ENCODE measurements around the gene MRPL38. TPM values are rescaled to one million over a fixed set of nuclear protein-coding genes. Genes with fewer than 3 reads are reported as not detected.
A peak's percentile ranks its signal among the peaks of the same experiment; 100 is the strongest.

Gene MRPL38
- polyA plus RNA-seq, 3 donors, result 27.8 to 44.1 (median 36.0) TPM

- H3K79me2 ChIP-seq (ENCODE audit: insufficient read depth, low read length), result peaks cover 45% of the 10 kb centered on the region
- intact Hi-C loops (cut with micrococcal nuclease), result no loop called here
These were observed 53.6 kb downstream of the MRPL38 start for GRCh38 chr17:75850928-75851692.

GRCh38 chr17:75849724-75850123 is 55.0 kb downstream of the MRPL38 start:
- Histone ChIP-seq H3K9me3 (replicated peaks in 1 of 2; ENCODE audit: control insufficient read depth in 1 of 2, insufficient read depth in 1 of 2, low read length in 2 of 2) (no peaks in the 10 kb centered on the region), H3K27ac (ENCODE audit: low read depth in 1 of 2, low read length in 2 of 2) (no peak overlapping the region), H3K9ac (ENCODE audit: insufficient read depth, low read length, poor library complexity, severe bottlenecking) (no peak overlapping the region), H2AFZ (ENCODE audit: insufficient read depth, low read depth, low read length, poor library complexity, severe bottlenecking) (no peak overlapping the region), H3K4me3 (replicated peaks in 1 of 3; ENCODE audit: low read depth in 2 of 3, low read length in 3 of 3) (no peak overlapping the region), H3K27me3 (ENCODE audit: control insufficient read depth in 2 of 2, insufficient read depth in 2 of 2, low read length in 2 of 2) (no peaks in the 10 kb centered on the region), H3K4me2 (replicated peaks; ENCODE audit: extremely low read depth, low read length, poor library complexity, severe bottlenecking) (no peak overlapping the region), H4K20me1 (ENCODE audit: insufficient read depth, low read length) (peaks cover 63% of the 10 kb centered on the region), H3K4me1 (ENCODE audit: control insufficient read depth in 1 of 2, insufficient read depth in 2 of 2, low read length in 2 of 2) (peaks cover 30 to 48% of the 10 kb centered on the region in 2 donors), H3K79me2 (ENCODE audit: insufficient read depth, low read length) (peaks cover 36% of the 10 kb centered on the region), H3K36me3 (replicated peaks in 1 of 2; ENCODE audit: control insufficient read depth in 1 of 2, insufficient read depth in 2 of 2, low read length in 2 of 2) (peaks cover 55 to 61% of the 10 kb centered on the region in 2 donors)
- Mint-ChIP-seq H3K36me3 (peaks cover 58 to 73% of the 10 kb centered on the region in 2 donors), H3K4me1 (peaks cover 33% of the 10 kb centered on the region), H3K27me3 (ENCODE audit: low read depth in 3 of 3) (no peaks in the 10 kb centered on the region), H3K27ac (peak overlapping the region in 2 of 7 donors; percentile 3 to 54), H3K4me3 (no peak overlapping the region), H3K9me3 (peaks cover 0 to 2% (median 0%) of the 10 kb centered on the region in 7 donors)
- no peak for DNase-seq
- 87% methylated on average over 9 of the region's 9 CpGs for WGBS (ENCODE audit: insufficient coverage)
- intact Hi-C loops (cut with micrococcal nuclease), result loop anchor here (5.0 to 10.0 kb wide), 2 partner anchors 72 to 185 kb away; partner anchors contain the start of genes RECQL5 (in 1 of the 2) and SAP30BP (in 1 of the 2)
- no peak for TF ChIP-seq CTCF (IDR thresholded peaks at IDR 0.05)

More at GRCh38 chr17:75850928-75851692, 53.6 kb downstream of the MRPL38 start:
- Histone ChIP-seq H4K20me1 (ENCODE audit: insufficient read depth, low read length) (peaks cover 51% of the 10 kb centered on the region), H3K27ac (ENCODE audit: low read depth in 1 of 2, low read length in 2 of 2) (no peak overlapping the region), H2AFZ (ENCODE audit: insufficient read depth, low read depth, low read length, poor library complexity, severe bottlenecking) (no peak overlapping the region), H3K36me3 (replicated peaks in 1 of 2; ENCODE audit: control insufficient read depth in 1 of 2, insufficient read depth in 2 of 2, low read length in 2 of 2) (peaks cover 53 to 58% of the 10 kb centered on the region in 2 donors), H3K4me2 (replicated peaks; ENCODE audit: extremely low read depth, low read length, poor library complexity, severe bottlenecking) (no peak overlapping the region), H3K4me1 (ENCODE audit: control insufficient read depth in 1 of 2, insufficient read depth in 2 of 2, low read length in 2 of 2) (peaks cover 18 to 38% of the 10 kb centered on the region in 2 donors), H3K9ac (ENCODE audit: insufficient read depth, low read length, poor library complexity, severe bottlenecking) (no peak overlapping the region), H3K9me3 (replicated peaks in 1 of 2; ENCODE audit: control insufficient read depth in 1 of 2, insufficient read depth in 1 of 2, low read length in 2 of 2) (no peaks in the 10 kb centered on the region), H3K27me3 (ENCODE audit: control insufficient read depth in 2 of 2, insufficient read depth in 2 of 2, low read length in 2 of 2) (no peaks in the 10 kb centered on the region), H3K4me3 (replicated peaks in 1 of 3; ENCODE audit: low read depth in 2 of 3, low read length in 3 of 3) (no peak overlapping the region)
- 94% methylated on average over 11 of the region's 12 CpGs for WGBS (ENCODE audit: insufficient coverage)
- H3K4me1 Mint-ChIP-seq, result peaks cover 19% of the 10 kb centered on the region
- peaks cover 54 to 65% of the 10 kb centered on the region in 2 donors for H3K36me3 Mint-ChIP-seq
- no peak for DNase-seq
- H3K27ac Mint-ChIP-seq, result peak overlapping the region in 1 of 7 donors; percentile 1
- no peaks in the 10 kb centered on the region for H3K27me3 Mint-ChIP-seq (ENCODE audit: low read depth in 3 of 3)
- no peak for TF ChIP-seq CTCF (IDR thresholded peaks at IDR 0.05)
- H3K9me3 Mint-ChIP-seq, result peaks cover 0 to 2% (median 0%) of the 10 kb centered on the region in 7 donors
- H3K4me3 Mint-ChIP-seq, result no peak overlapping the region
